Neural cell (in vitro differentiated cells): ENCODE data around the gene SIRT4. TPM values are rescaled to one million over a fixed set of nuclear protein-coding genes. Genes with fewer than 3 reads are reported as not detected.

Experiments
- H2AFZ ChIP-seq: fragments of 200-600, 300-800 bp; sonication (generic), shearing (Covaris generic); 2 replicates; pipeline ENCODE4 v1.6.0; 2014; ENCODE audit warnings: low read depth, mild to moderate bottlenecking, antibody characterized with exemption, low read length, moderate library complexity
- H3F3A ChIP-seq: fragments of 200-600 bp; shearing (Covaris generic); 2 replicates; pipeline ENCODE4 v1.6.1; 2016; ENCODE audit warnings: mild to moderate bottlenecking, moderate library complexity, mixed read lengths, antibody characterized with exemption, low read length; ENCODE audit not compliant: insufficient read depth, poor library complexity, severe bottlenecking
- H3K27ac ChIP-seq: fragments of 200-600, 300-800 bp; sonication (generic), shearing (Covaris generic); 2 replicates; pipeline ENCODE4 v1.5.1; 2014; ENCODE audit warnings: mild to moderate bottlenecking, low read length, moderate library complexity
- H3K27me3 ChIP-seq: fragments of 300-800, 200-600 bp; sonication (generic), shearing (Covaris generic); 2 replicates; pipeline ENCODE4 v1.6.0; 2014; ENCODE audit warnings: mild to moderate bottlenecking, low read depth, low read length, moderate library complexity; ENCODE audit not compliant: insufficient read depth
- H3K36me3 ChIP-seq: fragments of 300-800, 200-600 bp; sonication (generic), shearing (Covaris generic); 2 replicates; pipeline ENCODE4 v1.5.1; 2014; ENCODE audit warnings: mild to moderate bottlenecking, antibody characterized with exemption, low read length, moderate library complexity; ENCODE audit not compliant: insufficient read depth
- H3K4me2 ChIP-seq: fragments of 300-800, 200-600 bp; sonication (generic), shearing (Covaris generic); 2 replicates; pipeline ENCODE4 v1.6.0; 2014; ENCODE audit warnings: mild to moderate bottlenecking, low read length
- H3K4me3 ChIP-seq: fragments of 300-800, 200-600 bp; sonication (generic), shearing (Covaris generic); 2 replicates; pipeline ENCODE4 v1.5.1; 2014; ENCODE audit warnings: mild to moderate bottlenecking, low read length, moderate library complexity
- H3K79me2 ChIP-seq: fragments of 200-600 bp; shearing (Covaris generic); replicated peaks from 2 replicates; pipeline ENCODE4 v1.6.0; 2014; ENCODE audit warnings: mild to moderate bottlenecking, low read length, moderate library complexity; ENCODE audit not compliant: insufficient read depth
- H3K9ac ChIP-seq: fragments of 300-800, 200-600 bp; sonication (generic), shearing (Covaris generic); 2 replicates; pipeline ENCODE4 v1.6.1; 2016; ENCODE audit warnings: mild to moderate bottlenecking, low read length, mixed read lengths
- H3K9me2 ChIP-seq: fragments of 200-600 bp; shearing (Covaris generic); 2 replicates; pipeline ENCODE4 v1.6.1; 2016; ENCODE audit warnings: mild to moderate bottlenecking, low read length, mixed read lengths; ENCODE audit not compliant: insufficient read depth
- H3K9me3 ChIP-seq: fragments of 200-600, 300-800 bp; sonication (generic), shearing (Covaris generic); 2 replicates; pipeline ENCODE4 v1.6.1; 2016; ENCODE audit warnings: mild to moderate bottlenecking, mixed run types, low read length, moderate library complexity, mixed read lengths
- H4K20me1 ChIP-seq: fragments of 200-600 bp; shearing (Covaris generic); 2 replicates; pipeline ENCODE4 v1.6.1; 2016; ENCODE audit warnings: mild to moderate bottlenecking, mixed run types; ENCODE audit not compliant: insufficient read depth
- CTCF ChIP-seq: fragments of 450-650 bp; IDR thresholded peaks from 2 replicates; pipeline ENCODE4 v1.5.1; 2014; ENCODE audit warnings: antibody characterized with exemption, mild to moderate bottlenecking, moderate library complexity; ENCODE audit not compliant: poor library complexity, severe bottlenecking
- EP300 ChIP-seq: fragments of 450-650 bp; conservative IDR thresholded peaks from 2 replicates; pipeline ENCODE4 v1.6.1; 2014; ENCODE audit warnings: antibody characterized with exemption, mild to moderate bottlenecking, moderate library complexity; ENCODE audit not compliant: poor library complexity, severe bottlenecking
- EZH2 ChIP-seq: fragments of 200-600, 300-800 bp; shearing (Covaris generic), sonication (generic); IDR thresholded peaks from 2 replicates; pipeline ENCODE4 v1.6.1; 2014; ENCODE audit warnings: antibody characterized with exemption, low read length, borderline replicate concordance, mild to moderate bottlenecking; ENCODE audit not compliant: insufficient read depth, poor library complexity, severe bottlenecking
- MXI1 ChIP-seq: fragments of 450-650 bp; conservative IDR thresholded peaks from 2 replicates; pipeline ENCODE4 v1.6.1; 2014; ENCODE audit warnings: antibody characterized with exemption, mild to moderate bottlenecking; ENCODE audit not compliant: poor library complexity, severe bottlenecking
- POLR2AphosphoS5 ChIP-seq: IDR thresholded peaks from 2 replicates; pipeline ENCODE4 v1.6.1; 2012
- RAD21 ChIP-seq: fragments of 450-650 bp; conservative IDR thresholded peaks from 2 replicates; pipeline ENCODE4 v1.6.1; 2014; ENCODE audit warnings: antibody characterized with exemption, mild to moderate bottlenecking, moderate library complexity
- REST ChIP-seq: IDR thresholded peaks from 2 replicates; pipeline ENCODE4 v1.6.1; 2012; ENCODE audit warnings: borderline replicate concordance
- SMC3 ChIP-seq: fragments of 450-650 bp; conservative IDR thresholded peaks from 2 replicates; pipeline ENCODE4 v1.6.1; 2014; ENCODE audit warnings: antibody characterized with exemption, mild to moderate bottlenecking, moderate library complexity; ENCODE audit not compliant: poor library complexity
- TAF1 ChIP-seq: IDR thresholded peaks from 2 replicates; pipeline ENCODE4 v1.6.1; 2012; ENCODE audit warnings: low read depth
- polyA plus RNA-seq: library from polyadenylated mRNA; depleted of rRNA; stranded (reverse); fragments of >200 nt; gene quantifications from 2 replicates; pipeline ENCODE4 v1.2.3, GENCODE V29; 2014

SIRT4 gene
- polyA plus RNA-seq, 1 donor from 2014 or later: 9.7 TPM

GRCh38 chr12:120359128-120359527 is 57.0 kb downstream of the SIRT4 start:
- Histone ChIP-seq H3K79me2 (peaks cover 36% of the 10 kb centered on the region), H2AFZ (no peak overlapping the region), H3K27me3 (no peaks in the 10 kb centered on the region), H4K20me1 (no peaks in the 10 kb centered on the region), H3K9ac (no peak overlapping the region), H3F3A (peaks cover 9% of the 10 kb centered on the region), H3K36me3 (peaks cover 16% of the 10 kb centered on the region), H3K9me2 (no peaks in the 10 kb centered on the region), H3K9me3 (no peaks in the 10 kb centered on the region), H3K27ac (no peak overlapping the region), H3K4me3 (no peak overlapping the region), H3K4me2 (no peak overlapping the region)
- no peak for TF ChIP-seq TAF1
- no peak for TF ChIP-seq EZH2
- no peak for TF ChIP-seq REST
- no peak for TF ChIP-seq MXI1
- no peak for TF ChIP-seq POLR2AphosphoS5
- no peak for TF ChIP-seq SMC3
- TF ChIP-seq CTCF: no peak
- no peak for TF ChIP-seq EP300
- no peak for TF ChIP-seq RAD21

GRCh38 chr12:120361506-120362208 is 59.5 kb downstream of the SIRT4 start:
- Histone ChIP-seq H3K27ac (peak overlapping the region; percentile 100), H3K9me3 (no peaks in the 10 kb centered on the region), H2AFZ (peak overlapping the region; percentile 24), H3K4me3 (peak overlapping the region; percentile 65), H3K9me2 (no peaks in the 10 kb centered on the region), H3K79me2 (peaks cover 54% of the 10 kb centered on the region), H3K36me3 (peaks cover 9% of the 10 kb centered on the region), H3K9ac (peak overlapping the region; percentile 95), H3K4me2 (peak overlapping the region; percentile 81), H4K20me1 (no peaks in the 10 kb centered on the region), H3K27me3 (no peaks in the 10 kb centered on the region), H3F3A (peaks cover 9% of the 10 kb centered on the region)
- TF ChIP-seq EZH2 (no peak), MXI1 (peak; percentile 72), SMC3 (peak; percentile 16), CTCF (no peak), REST (peak; percentile 62), TAF1 (peak; percentile 45), POLR2AphosphoS5 (peak; percentile 95), RAD21 (no peak), EP300 (peak; percentile 74)
